Left hindlimb (tissue), 1 donor: ENCODE data around the gene TMC6.
"Not testable (repeated sequence)": the region's sequence is repeated elsewhere in the genome, so short reads cannot be mapped to it uniquely, and the experiment has no call there.

Experiments
- DNase-seq: peaks from one replicate; pipeline ENCODE4 v3.0.0-alpha.2; 2018

TMC6 gene

GRCh38 chr17:78107976-78108725, 20.4 kb downstream of the TMC6 start:
- no peak for DNase-seq

GRCh38 chr17:78107457-78107856, 21.1 kb downstream of the TMC6 start:
- no peak for DNase-seq

GRCh38 chr17:78106211-78106610, 22.3 kb downstream of the TMC6 start:
- no peak for DNase-seq

GRCh38 chr17:78105551-78105950, 23.0 kb downstream of the TMC6 start:
- DNase-seq: no peak

- no peak for DNase-seq
These were observed 23.5 kb downstream of the TMC6 start for GRCh38 chr17:78105101-78105500.

GRCh38 chr17:78104540-78104941, 24.0 kb downstream of the TMC6 start:
- DNase-seq: no peak

- no peak for DNase-seq
These were observed 25.2 kb downstream of the TMC6 start for GRCh38 chr17:78103311-78103710.

- DNase-seq: no peak
These were observed 27.0 kb downstream of the TMC6 start for GRCh38 chr17:78101542-78101941.

- no peak for DNase-seq
These were observed 27.4 kb downstream of the TMC6 start for GRCh38 chr17:78101112-78101511.

GRCh38 chr17:78096093-78096492, 32.5 kb downstream of the TMC6 start:
- DNase-seq: no peak

GRCh38 chr17:78095035-78095434, 33.5 kb downstream of the TMC6 start:
- no peak for DNase-seq

- DNase-seq: no peak
These were observed 35.7 kb downstream of the TMC6 start for GRCh38 chr17:78092794-78093324.

GRCh38 chr17:78089576-78090281, 38.8 kb downstream of the TMC6 start:
- no peak for DNase-seq

GRCh38 chr17:78088529-78088928, 40.0 kb downstream of the TMC6 start:
- DNase-seq: no peak

- no peak for DNase-seq
These were observed 41.8 kb downstream of the TMC6 start for GRCh38 chr17:78086740-78087139.

GRCh38 chr17:78082988-78083387, 45.6 kb downstream of the TMC6 start:
- DNase-seq: no peak

- not testable (repeated sequence) for DNase-seq
These were observed 46.1 kb downstream of the TMC6 start for GRCh38 chr17:78082355-78082872.

- DNase-seq: no peak
These were observed 47.0 kb downstream of the TMC6 start for GRCh38 chr17:78081551-78081950.

- no peak for DNase-seq
These were observed 49.3 kb downstream of the TMC6 start for GRCh38 chr17:78079253-78079652.

- DNase-seq: no peak
These were observed 53.0 kb downstream of the TMC6 start for GRCh38 chr17:78075545-78075944.

GRCh38 chr17:78075011-78075410, 53.5 kb downstream of the TMC6 start:
- no peak for DNase-seq

GRCh38 chr17:78072961-78073360, 55.6 kb downstream of the TMC6 start:
- no peak for DNase-seq

- no peak for DNase-seq
These were observed 58.9 kb downstream of the TMC6 start for GRCh38 chr17:78069695-78070094.

- DNase-seq: not testable (repeated sequence)
These were observed 61.6 kb downstream of the TMC6 start for GRCh38 chr17:78066976-78067375.
